ENCODE measurements around the gene TENM4.

TENM4 gene

GRCh38 chr11:79449040-79449439 is 8.2 kb upstream of the TENM4 start:
- no peak for DNase-seq (ENCODE audit: low read depth, low spot score)

DNA sequence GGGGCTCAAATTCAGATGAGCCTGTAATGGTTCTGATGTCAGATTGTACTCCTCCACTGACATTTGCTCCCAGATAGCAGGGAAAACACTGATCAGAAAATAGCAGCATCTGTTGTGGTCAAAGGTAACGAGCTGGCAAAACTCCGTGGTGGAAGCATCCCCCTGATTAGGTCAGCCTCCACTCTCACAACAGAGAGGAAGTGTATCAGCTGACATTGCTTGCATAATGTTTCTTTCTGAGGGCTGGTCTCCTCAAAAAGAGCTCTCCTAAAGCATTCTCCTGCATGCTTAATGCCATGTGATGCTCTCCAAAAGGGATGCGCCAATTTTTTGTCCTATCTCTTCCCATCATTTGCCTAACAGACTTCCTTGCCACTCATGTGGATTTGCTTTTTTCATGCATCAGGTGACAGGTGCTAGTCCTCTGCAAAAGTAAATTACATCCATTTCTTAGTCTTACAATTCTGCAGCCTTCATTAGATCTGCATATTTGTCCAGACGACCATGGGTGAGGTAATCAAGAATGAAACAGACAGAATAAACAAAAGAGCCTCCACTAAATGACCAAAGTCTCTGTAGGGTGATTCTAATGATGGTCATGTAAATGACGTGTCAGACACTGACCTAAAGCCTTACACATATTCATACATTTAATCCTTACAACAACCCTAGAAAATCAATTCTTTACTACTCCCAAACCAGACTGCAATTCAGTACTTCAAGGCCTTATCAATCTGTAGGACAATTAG is 6.4 kb upstream of the TENM4 start:
- no peak for DNase-seq (ENCODE audit: low read depth, low spot score)

GRCh38 chr11:79444923-79445322 is 4.1 kb upstream of the TENM4 start:
- no peak for DNase-seq (ENCODE audit: low read depth, low spot score)

- peak; percentile 32 for DNase-seq (ENCODE audit: low read depth, low spot score)
Observed at GRCh38 chr11:79441461-79441875, 638 bp upstream of the TENM4 start.

- DNase-seq (ENCODE audit: low read depth, low spot score): peak; percentile 70
Observed at GRCh38 chr11:79439886-79440570, 802 bp downstream of the TENM4 start.

- DNase-seq (ENCODE audit: low read depth, low spot score): no peak
Observed at GRCh38 chr11:79439410-79439885, 1.4 kb downstream of the TENM4 start.

- peak; percentile 53 for DNase-seq (ENCODE audit: low read depth, low spot score)
Observed at GRCh38 chr11:79438631-79439409, 2.0 kb downstream of the TENM4 start.

DNA sequence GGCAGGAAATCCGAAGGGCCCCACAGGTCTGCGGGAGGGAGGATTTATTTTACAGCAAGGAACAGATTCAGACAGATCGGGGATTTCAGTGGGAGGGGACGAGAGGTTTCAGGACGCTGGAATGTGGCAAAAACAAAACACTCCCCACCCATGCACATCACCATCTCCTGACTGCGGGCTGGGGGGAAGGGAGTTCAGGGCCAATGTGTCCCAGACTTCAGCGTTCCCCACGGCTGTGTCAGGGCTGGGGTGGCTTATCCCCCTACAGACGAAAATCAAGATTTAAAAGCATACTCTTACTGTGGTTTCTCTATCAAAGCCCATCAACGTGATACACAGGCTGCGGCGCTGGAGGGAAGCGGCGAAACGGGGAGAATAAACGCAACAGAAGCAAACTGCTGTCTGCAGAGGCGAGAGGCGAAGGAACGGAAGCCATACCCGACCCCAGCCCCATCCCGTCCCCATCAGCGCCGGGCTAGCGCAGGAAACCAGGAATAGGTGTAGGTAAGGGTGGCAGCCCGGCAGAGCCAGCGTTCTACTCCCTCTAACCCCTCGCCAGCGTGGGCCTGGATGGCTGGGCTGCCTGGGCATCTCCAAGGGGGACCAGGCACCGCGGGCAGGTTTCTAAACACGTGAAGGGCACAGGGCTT is 2.7 kb downstream of the TENM4 start:
- no peak for DNase-seq (ENCODE audit: low read depth, low spot score)

DNA sequence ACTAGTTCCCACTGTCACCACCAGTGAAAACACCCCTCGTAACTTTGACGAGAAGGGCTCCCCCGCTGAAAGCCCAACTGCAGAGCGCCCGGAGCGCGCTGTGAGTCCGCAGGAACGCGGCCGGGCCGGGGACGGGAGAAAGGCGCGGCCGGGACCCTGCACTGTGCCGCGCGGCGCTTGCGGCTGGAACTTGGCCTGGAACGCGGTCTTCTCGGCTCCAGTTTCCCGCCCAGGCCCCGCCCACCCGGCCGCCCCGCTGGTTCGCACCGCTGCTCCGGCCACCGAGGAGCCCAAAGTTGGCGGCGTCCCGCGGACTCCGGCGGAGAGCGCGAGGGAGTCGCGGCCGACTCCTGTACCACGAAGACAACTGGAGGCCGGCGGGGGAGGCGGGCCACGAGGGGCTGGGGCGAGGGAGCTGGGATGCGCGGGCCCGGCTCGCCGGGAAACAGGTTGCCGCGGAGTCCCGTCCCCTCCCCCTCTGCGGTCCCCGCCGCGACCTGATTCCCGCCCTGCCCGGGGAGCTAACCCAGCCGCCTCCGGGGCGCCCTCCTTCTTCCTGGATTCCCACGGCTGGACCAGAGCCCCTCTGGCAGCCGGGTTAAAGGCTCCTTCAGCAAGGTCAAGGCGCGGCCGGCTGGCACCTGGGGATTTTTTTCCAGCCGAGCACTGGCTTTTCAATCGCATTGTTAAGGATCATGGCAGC is 3.4 kb downstream of the TENM4 start:
- peak; percentile 78 for DNase-seq (ENCODE audit: low read depth, low spot score)

- DNase-seq (ENCODE audit: low read depth, low spot score): no peak
Observed at GRCh38 chr11:79436919-79437277, 3.9 kb downstream of the TENM4 start.

GRCh38 chr11:79434283-79434682 is 6.5 kb downstream of the TENM4 start:
- DNase-seq (ENCODE audit: low read depth, low spot score): no peak

- no peak for DNase-seq (ENCODE audit: low read depth, low spot score)
Observed at GRCh38 chr11:79432138-79432537, 8.7 kb downstream of the TENM4 start.

GRCh38 chr11:79431535-79431934 is 9.3 kb downstream of the TENM4 start:
- no peak for DNase-seq (ENCODE audit: low read depth, low spot score)

DNA sequence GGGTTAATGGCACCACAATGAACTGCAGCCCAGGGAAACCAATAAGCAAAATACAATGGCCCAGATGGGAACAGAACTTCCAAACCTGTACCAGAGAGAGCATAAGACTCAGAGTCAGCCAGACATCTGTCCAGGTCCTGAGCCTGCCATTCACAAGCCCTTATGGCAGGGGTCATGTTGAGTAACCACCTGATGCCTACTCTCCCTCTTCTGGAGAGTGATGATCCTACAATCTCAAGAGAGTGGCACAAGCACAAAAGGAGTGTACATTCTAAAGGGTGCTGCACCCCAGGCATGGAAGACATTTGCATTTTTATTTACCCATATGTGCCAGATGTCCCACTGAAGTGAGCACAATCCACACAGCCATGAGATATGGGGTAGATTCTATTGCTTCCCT is 10.6 kb downstream of the TENM4 start:
- DNase-seq (ENCODE audit: low read depth, low spot score): no peak

GRCh38 chr11:79428406-79428805 is 12.4 kb downstream of the TENM4 start:
- no peak for DNase-seq (ENCODE audit: low read depth, low spot score)

GRCh38 chr11:79427611-79428327 is 13.1 kb downstream of the TENM4 start:
- DNase-seq (ENCODE audit: low read depth, low spot score): no peak

DNA sequence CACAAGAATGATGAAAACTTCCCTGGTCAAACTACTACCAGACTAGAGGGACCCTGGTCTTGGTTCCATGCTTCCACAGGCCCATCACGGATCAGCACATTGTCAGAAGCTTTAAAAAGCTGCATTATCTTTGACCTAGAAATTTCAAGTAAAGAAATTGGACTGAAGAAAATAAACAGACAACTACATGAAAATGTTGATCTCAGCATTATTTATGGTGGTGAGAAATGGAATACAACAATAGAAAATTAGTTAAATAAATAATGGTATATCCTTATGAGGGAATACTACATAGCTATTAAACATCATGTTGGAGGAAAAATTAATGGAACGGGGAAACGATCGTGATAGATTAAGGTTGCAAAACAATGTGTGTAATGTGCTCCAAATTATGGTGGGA is 13.7 kb downstream of the TENM4 start:
- no peak for DNase-seq (ENCODE audit: low read depth, low spot score)

- DNase-seq (ENCODE audit: low read depth, low spot score): no peak
Observed at GRCh38 chr11:79425463-79425862, 15.4 kb downstream of the TENM4 start.

- DNase-seq (ENCODE audit: low read depth, low spot score): no peak
Observed at GRCh38 chr11:79423736-79424135, 17.1 kb downstream of the TENM4 start.

DNA sequence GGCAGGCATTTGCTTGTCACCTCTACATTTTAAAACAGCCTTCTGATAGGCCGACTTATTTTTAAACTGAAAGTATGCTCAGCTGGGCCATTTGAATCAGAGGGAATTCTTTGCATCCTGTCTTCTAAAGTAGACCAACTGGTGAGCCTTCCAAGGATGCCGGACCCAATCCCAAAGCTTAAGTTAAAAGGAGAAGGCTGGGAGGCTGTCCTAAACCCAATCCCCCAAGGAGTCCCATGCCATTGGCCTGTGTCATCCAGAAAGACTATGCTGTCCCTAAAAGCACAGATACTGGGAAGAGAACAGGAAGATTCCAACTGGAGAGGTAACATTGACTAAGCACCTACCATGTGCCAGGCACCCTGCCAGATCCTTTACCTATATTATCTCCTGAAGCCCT is 18.0 kb downstream of the TENM4 start:
- no peak for DNase-seq (ENCODE audit: low read depth, low spot score)

DNA sequence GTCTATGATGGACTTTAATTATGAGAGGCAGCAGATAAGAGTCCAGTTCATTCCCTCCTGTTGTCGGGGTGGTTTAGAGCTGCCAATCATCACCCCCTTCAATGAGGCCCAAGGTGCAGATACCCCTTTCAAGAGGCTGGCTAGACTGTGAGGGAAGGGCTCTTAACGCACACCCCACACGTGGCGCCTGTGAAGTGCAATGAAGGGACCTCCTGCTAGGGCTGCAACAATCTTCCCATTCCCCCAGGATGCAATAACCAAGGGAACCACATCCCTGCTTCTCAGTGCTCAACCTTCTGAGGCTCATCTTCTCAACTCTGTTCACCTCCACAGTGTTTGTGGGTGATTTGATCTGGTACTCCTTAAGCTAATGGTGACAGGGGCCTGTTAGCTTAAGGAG is 19.0 kb downstream of the TENM4 start:
- no peak for DNase-seq (ENCODE audit: low read depth, low spot score)
